A549 (cell line): ENCODE results near the gene HTR2A. TPM values are rescaled to one million over a fixed set of nuclear protein-coding genes. Genes with fewer than 3 reads are reported as not detected.

ENCODE experiments used
- ATAC-seq, 2 experiments: fragments of 200-7000 bp in 1 of 2; fragments of >200 bp in 1 of 2; cut with Nextera tagmentation in 1 of 2; cut with Tn5 transposase in 1 of 2; 3 replicates each; pipeline versions ENCODE4 v1.8.0 to v1.9.1; 2018 to 2020; ENCODE audit warnings: mild to moderate bottlenecking in 1 of 2, moderate library complexity in 1 of 2
- CTCF ChIA-PET: fragments of 300-600 bp; sonication (Branson Sonifier 250); formaldehyde crosslinking; extraction: SDS; loops from one replicate; lab custom pipeline; 2021; ENCODE audit warnings: antibody characterized with exemption, inconsistent platforms; lab: Yijun Ruan, JAX
- POLR2A ChIA-PET: fragments of 350-600 bp; formaldehyde crosslinking; extraction: SDS; loops from one replicate; lab custom pipeline; 2021; ENCODE audit warnings: antibody characterized with exemption, inconsistent platforms; lab: Yijun Ruan, JAX
- DNase-seq, 2 experiments: peaks; one replicate each; pipeline versions ENCODE4 v3.0.0 to v3.0.0-alpha.2; 2011 to 2016; ENCODE audit warnings: low read depth in 1 of 2, low spot score in 1 of 2
- FAIRE-seq: peaks from 2 replicates; lab custom pipeline; 2011; peaks lifted over from hg19 to GRCh38; lab: Jason Lieb, UNC
- H3K27ac ChIP-seq, 2 experiments: fragments of >200 bp; sonication (Bioruptor Twin); formaldehyde crosslinking; 3 replicates each; pipeline ENCODE4 v1.5.1; 2016 to 2017
- H3K4me1 ChIP-seq: fragments of >200 bp; sonication (Bioruptor Twin); formaldehyde crosslinking; 3 replicates; pipeline ENCODE4 v1.6.1; 2016
- H3K4me2 ChIP-seq: fragments of >200 bp; sonication (Bioruptor Twin); formaldehyde crosslinking; 3 replicates; pipeline ENCODE4 v1.6.1; 2016
- H3K4me3 ChIP-seq: fragments of >200 bp; sonication (Bioruptor Twin); formaldehyde crosslinking; 3 replicates; pipeline ENCODE4 v1.5.1; 2016
- H3K9me3 ChIP-seq: fragments of >200 bp; sonication (Bioruptor Twin); formaldehyde crosslinking; 3 replicates; pipeline ENCODE4 v1.6.1; 2016
- CBX2 ChIP-seq: fragments of 200-600 bp; sonication (generic); IDR thresholded peaks from 2 replicates; pipeline ENCODE4 v1.6.1; 2016; ENCODE audit warnings: low read depth, mild to moderate bottlenecking, borderline replicate concordance
- E2F6 ChIP-seq: IDR thresholded peaks from 2 replicates; pipeline ENCODE4 v1.6.1; 2012; ENCODE audit warnings: low read depth, borderline replicate concordance
- EHF ChIP-seq: fragments of 250-450 bp; sonication (Bioruptor Pico); IDR thresholded peaks from 2 replicates; pipeline ENCODE4 v1.5.0; 2020; ENCODE audit warnings: mild to moderate bottlenecking
- EHMT2 ChIP-seq: fragments of 200-600 bp; sonication (generic); IDR thresholded peaks from 2 replicates; pipeline ENCODE4 v1.6.1; 2016; ENCODE audit warnings: antibody characterized with exemption, low read depth, mild to moderate bottlenecking, moderate library complexity
- FOXS1 ChIP-seq: fragments of 250-450 bp; sonication (Bioruptor Pico); IDR thresholded peaks from 2 replicates; pipeline ENCODE4 v1.5.0; 2020; ENCODE audit warnings: mild to moderate bottlenecking, moderate library complexity
- GATA3 ChIP-seq: IDR thresholded peaks from 2 replicates; pipeline ENCODE4 v1.6.1; 2012; ENCODE audit warnings: borderline replicate concordance
- HES2 ChIP-seq: fragments of >200 bp; sonication (Bioruptor Twin); formaldehyde crosslinking; IDR thresholded peaks from 2 replicates; pipeline ENCODE4 v1.6.1; 2016
- HOXB5 ChIP-seq: fragments of 250-450 bp; sonication (Bioruptor Pico); IDR thresholded peaks from 2 replicates; pipeline ENCODE4 v1.5.0; 2020; ENCODE audit warnings: mild to moderate bottlenecking, moderate library complexity
- JUNB ChIP-seq: fragments of >200 bp; sonication (Bioruptor Twin); formaldehyde crosslinking; IDR thresholded peaks from 2 replicates; pipeline ENCODE4 v1.6.1; 2016
- KDM5A ChIP-seq: fragments of 200-600 bp; sonication (generic); IDR thresholded peaks from 2 replicates; pipeline ENCODE4 v1.6.1; 2016; ENCODE audit warnings: antibody characterized with exemption, mild to moderate bottlenecking
- MAFK ChIP-seq: fragments of 450-650 bp; IDR thresholded peaks from 2 replicates; pipeline ENCODE4 v1.6.1; 2014; ENCODE audit not compliant: partially characterized antibody
- MAZ ChIP-seq: fragments of 150-350 bp; IDR thresholded peaks from 2 replicates; pipeline ENCODE4 v1.6.1; 2014; ENCODE audit warnings: antibody characterized with exemption, low read depth, low read length, borderline replicate concordance
- MYC ChIP-seq: IDR thresholded peaks from 2 replicates; pipeline ENCODE4 v1.6.1; 2012; ENCODE audit warnings: mild to moderate bottlenecking, inconsistent platforms, low read length, improper control_type of control experiment, borderline replicate concordance
- NFE2L2 ChIP-seq: fragments of 150-350 bp; conservative IDR thresholded peaks from 2 replicates; pipeline ENCODE4 v1.6.1; 2014; ENCODE audit warnings: low read length
- NPAS2 ChIP-seq: fragments of 250-450 bp; sonication (Bioruptor Pico); IDR thresholded peaks from 2 replicates; pipeline ENCODE4 v1.8.0; 2022; ENCODE audit warnings: mild to moderate bottlenecking, moderate library complexity, borderline replicate concordance
- NR3C1 ChIP-seq: fragments of >200 bp; sonication (Bioruptor Twin); formaldehyde crosslinking; IDR thresholded peaks from 3 replicates; pipeline ENCODE4 v1.6.1; 2017
- PHF8 ChIP-seq: fragments of 200-600 bp; sonication (generic); IDR thresholded peaks from 2 replicates; pipeline ENCODE4 v1.6.1; 2016; ENCODE audit warnings: low read depth, mild to moderate bottlenecking, antibody characterized with exemption, moderate library complexity, borderline replicate concordance
- POLR2A ChIP-seq: IDR thresholded peaks from 2 replicates; pipeline ENCODE4 v1.6.1; 2012; ENCODE audit warnings: mild to moderate bottlenecking, low read length
- RAD21 ChIP-seq, 2 experiments: fragments of >200 bp in 1 of 2; sonication (Bioruptor Twin) in 1 of 2; formaldehyde crosslinking in 1 of 2; IDR thresholded peaks in 1 of 2; conservative IDR thresholded peaks in 1 of 2; 2 replicates in 1 of 2; 3 replicates in 1 of 2; pipeline ENCODE4 v1.6.1; 2012 to 2018; ENCODE audit warnings: inconsistent platforms in 1 of 2
- RARB ChIP-seq: fragments of 250-450 bp; sonication (Bioruptor Pico); IDR thresholded peaks from 2 replicates; pipeline ENCODE4 v1.8.0; 2021; ENCODE audit warnings: mild to moderate bottlenecking, moderate library complexity
- REST ChIP-seq: fragments of 200-600 bp; sonication (generic); IDR thresholded peaks from 2 replicates; pipeline ENCODE4 v1.6.1; 2016; ENCODE audit warnings: antibody characterized with exemption, mild to moderate bottlenecking, moderate library complexity
- RFX5 ChIP-seq: fragments of 450-650 bp; IDR thresholded peaks from 2 replicates; pipeline ENCODE4 v1.7.1; 2014; ENCODE audit warnings: antibody characterized with exemption, mild to moderate bottlenecking, moderate library complexity
- SMC3 ChIP-seq: fragments of >200 bp; sonication (Bioruptor Twin); formaldehyde crosslinking; IDR thresholded peaks from 3 replicates; pipeline ENCODE4 v1.6.1; 2018; ENCODE audit warnings: inconsistent platforms
- TFCP2L1 ChIP-seq: fragments of 250-450 bp; sonication (Bioruptor Pico); IDR thresholded peaks from 2 replicates; pipeline ENCODE4 v1.5.0; 2021; ENCODE audit warnings: mild to moderate bottlenecking
- TP53 ChIP-seq: fragments of 250-450 bp; sonication (Bioruptor Pico); IDR thresholded peaks from 2 replicates; pipeline ENCODE4 v1.5.0; 2021; ENCODE audit warnings: mild to moderate bottlenecking, moderate library complexity
- ZC3H11A ChIP-seq: fragments of 450-650 bp; IDR thresholded peaks from 2 replicates; pipeline ENCODE4 v1.6.1; 2014; ENCODE audit warnings: antibody characterized with exemption, mild to moderate bottlenecking
- ZNF302 ChIP-seq: fragments of 250-450 bp; sonication (Bioruptor Pico); IDR thresholded peaks from 2 replicates; pipeline ENCODE4 v1.9.0; 2021; ENCODE audit warnings: inconsistent platforms, mild to moderate bottlenecking, moderate library complexity
- ZSCAN20 ChIP-seq: fragments of 250-450 bp; sonication (Bioruptor Pico); IDR thresholded peaks from 2 replicates; pipeline ENCODE4 v1.8.0; 2022; ENCODE audit warnings: mild to moderate bottlenecking, moderate library complexity
- WGBS: methylation state at CpG from one replicate; pipeline ENCODE4 v1.1.6; 2017; ENCODE audit errors: missing lambda C conversion rate; 5-methylcytosine and 5-hydroxymethylcytosine counted together
- polyA plus RNA-seq, 4 experiments: library from polyadenylated mRNA; depleted of rRNA in 3 of 4; stranded (reverse); fragments of >200 nt; fragmentation: RNase III in 1 of 4; extraction: RNeasy Plus Mini Kit Qiagen cat#74134 plus additional on column Dnase treatment in 1 of 4; gene quantifications; 2 replicates in 3 of 4; 3 replicates in 1 of 4; pipeline ENCODE4 v1.2.3, GENCODE V29; 2011 to 2017
- TF ChIP-seq, protein P1 (sequence below): fragments of 450-650 bp; IDR thresholded peaks from 2 replicates; pipeline ENCODE4 v1.6.1; 2014; ENCODE audit warnings: antibody characterized with exemption
- TF ChIP-seq, protein P2 (sequence below): fragments of 250-450 bp; sonication (Bioruptor Pico); IDR thresholded peaks from 2 replicates; pipeline ENCODE4 v1.5.0; 2021; ENCODE audit warnings: mild to moderate bottlenecking, moderate library complexity, borderline replicate concordance

Gene HTR2A
- polyA plus RNA-seq, 2 of the 4 experiments (the other 2 are of a cell fraction) = not detected

GRCh38 chr13:46901721-46902120 lies 4.9 kb upstream of the HTR2A start:
- H3K9me3 ChIP-seq = no peaks in the 10 kb centered on the region
- no peak overlapping the region for H3K27ac ChIP-seq
- 3% methylated on average over 1 of the region's 1 CpG for WGBS
- FAIRE-seq = no peak
- H3K4me3 ChIP-seq = no peak overlapping the region
- no peak for ATAC-seq
- TF ChIP-seq CBX2 (no peak), HES2 (no peak), HOXB5 (no peak), RARB (CRISPR knock-in tag) (no peak), POLR2A (no peak), RFX5 (no peak), ZSCAN20 (CRISPR knock-in tag) (no peak), TP53 (CRISPR knock-in tag) (no peak), NR3C1 (no peak), FOXS1 (no peak), EHMT2 (no peak), KDM5A (no peak), REST (no peak), NFE2L2 (no peak), PHF8 (no peak), ZC3H11A (no peak), SMC3 (no peak), RAD21 (conservative IDR thresholded peaks at IDR 0.05 in 1 of 2, IDR thresholded peaks at IDR 0.05 in 1 of 2) (no peak), MAFK (no peak)
- TF ChIP-seq, protein P1, sequence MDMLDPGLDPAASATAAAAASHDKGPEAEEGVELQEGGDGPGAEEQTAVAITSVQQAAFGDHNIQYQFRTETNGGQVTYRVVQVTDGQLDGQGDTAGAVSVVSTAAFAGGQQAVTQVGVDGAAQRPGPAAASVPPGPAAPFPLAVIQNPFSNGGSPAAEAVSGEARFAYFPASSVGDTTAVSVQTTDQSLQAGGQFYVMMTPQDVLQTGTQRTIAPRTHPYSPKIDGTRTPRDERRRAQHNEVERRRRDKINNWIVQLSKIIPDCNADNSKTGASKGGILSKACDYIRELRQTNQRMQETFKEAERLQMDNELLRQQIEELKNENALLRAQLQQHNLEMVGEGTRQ = no peak
- CTCF ChIA-PET = interaction anchor here (0.6 to 1.3 kb wide), 2 partner anchors 8 to 634 kb away, joined by 3 read pairs; no protein-coding TSS in a partner anchor
- DNase-seq = no peak
- no peak overlapping the region for H3K4me2 ChIP-seq
- H3K4me1 ChIP-seq = no peaks in the 10 kb centered on the region
- POLR2A ChIA-PET = no interaction called here

DNA sequence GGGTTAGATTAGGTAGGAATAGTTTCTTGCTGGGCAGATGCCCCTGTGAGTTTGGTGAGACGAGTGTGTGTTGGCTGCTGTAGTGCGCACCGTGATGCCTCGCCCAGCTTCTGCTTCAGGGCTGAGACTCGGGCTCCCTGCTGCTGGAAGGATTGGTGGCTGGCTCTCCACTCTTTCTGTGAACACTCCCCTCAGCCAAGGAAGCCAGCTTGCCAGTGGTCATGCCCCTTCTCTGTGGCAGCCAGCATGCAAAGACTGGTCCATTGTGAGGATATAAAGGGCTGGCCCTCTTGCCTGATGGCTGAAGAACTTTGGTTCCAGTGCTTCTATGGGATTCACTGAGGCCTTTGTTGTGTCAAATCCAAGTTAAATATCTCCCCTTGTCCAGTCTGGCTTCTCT lies 2.9 kb upstream of the HTR2A start:
- Histone ChIP-seq H3K4me1 (no peaks in the 10 kb centered on the region), H3K27ac (no peak overlapping the region), H3K9me3 (no peaks in the 10 kb centered on the region), H3K4me2 (no peak overlapping the region), H3K4me3 (no peak overlapping the region)
- no peak for FAIRE-seq
- ATAC-seq = no peak
- CTCF ChIA-PET = no interaction called here
- POLR2A ChIA-PET = no interaction called here
- no peak for DNase-seq
- 46% methylated on average over 5 of the region's 5 CpGs for WGBS
- TF ChIP-seq GATA3 (no peak), MAFK (no peak), TFCP2L1 (CRISPR knock-in tag) (no peak), MAZ (no peak), E2F6 (no peak), JUNB (no peak), PHF8 (no peak), NPAS2 (CRISPR knock-in tag) (no peak), MYC (no peak), TP53 (CRISPR knock-in tag) (no peak), ZNF302 (CRISPR knock-in tag) (no peak), ZSCAN20 (CRISPR knock-in tag) (no peak), CBX2 (no peak), EHF (CRISPR knock-in tag) (no peak), NFE2L2 (no peak)
- TF ChIP-seq, protein P2, sequence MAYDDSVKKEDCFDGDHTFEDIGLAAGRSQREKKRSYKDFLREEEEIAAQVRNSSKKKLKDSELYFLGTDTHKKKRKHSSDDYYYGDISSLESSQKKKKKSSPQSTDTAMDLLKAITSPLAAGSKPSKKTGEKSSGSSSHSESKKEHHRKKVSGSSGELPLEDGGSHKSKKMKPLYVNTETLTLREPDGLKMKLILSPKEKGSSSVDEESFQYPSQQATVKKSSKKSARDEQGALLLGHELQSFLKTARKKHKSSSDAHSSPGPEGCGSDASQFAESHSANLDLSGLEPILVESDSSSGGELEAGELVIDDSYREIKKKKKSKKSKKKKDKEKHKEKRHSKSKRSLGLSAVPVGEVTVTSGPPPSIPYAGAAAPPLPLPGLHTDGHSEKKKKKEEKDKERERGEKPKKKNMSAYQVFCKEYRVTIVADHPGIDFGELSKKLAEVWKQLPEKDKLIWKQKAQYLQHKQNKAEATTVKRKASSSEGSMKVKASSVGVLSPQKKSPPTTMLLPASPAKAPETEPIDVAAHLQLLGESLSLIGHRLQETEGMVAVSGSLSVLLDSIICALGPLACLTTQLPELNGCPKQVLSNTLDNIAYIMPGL (CRISPR knock-in tag) = no peak
